ENCODE measurements around the gene SLC3A2.

The SLC3A2 gene

DNA sequence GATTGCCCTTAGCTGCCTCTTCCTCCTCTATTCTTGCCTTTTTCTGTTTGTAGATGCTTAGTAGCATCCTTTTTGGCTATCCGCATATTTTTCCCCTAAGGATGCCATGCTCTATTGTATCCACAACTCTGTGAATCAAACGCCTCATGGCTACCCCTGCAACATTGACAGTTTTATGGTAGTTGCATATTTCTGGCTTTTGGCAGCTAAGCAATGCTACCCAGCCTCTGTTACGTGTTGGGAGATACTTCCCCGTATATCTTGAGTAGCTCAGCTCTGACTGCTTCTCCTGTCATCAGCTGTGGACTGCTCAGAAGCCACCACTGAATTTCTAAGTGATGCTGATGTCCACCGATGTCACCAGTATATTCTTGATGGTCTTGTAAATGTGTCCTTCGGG lies 15.1 kb upstream of the SLC3A2 start:
- DNase-seq (ENCODE audit: low spot score), result no peak
- TF ChIP-seq, protein P1, sequence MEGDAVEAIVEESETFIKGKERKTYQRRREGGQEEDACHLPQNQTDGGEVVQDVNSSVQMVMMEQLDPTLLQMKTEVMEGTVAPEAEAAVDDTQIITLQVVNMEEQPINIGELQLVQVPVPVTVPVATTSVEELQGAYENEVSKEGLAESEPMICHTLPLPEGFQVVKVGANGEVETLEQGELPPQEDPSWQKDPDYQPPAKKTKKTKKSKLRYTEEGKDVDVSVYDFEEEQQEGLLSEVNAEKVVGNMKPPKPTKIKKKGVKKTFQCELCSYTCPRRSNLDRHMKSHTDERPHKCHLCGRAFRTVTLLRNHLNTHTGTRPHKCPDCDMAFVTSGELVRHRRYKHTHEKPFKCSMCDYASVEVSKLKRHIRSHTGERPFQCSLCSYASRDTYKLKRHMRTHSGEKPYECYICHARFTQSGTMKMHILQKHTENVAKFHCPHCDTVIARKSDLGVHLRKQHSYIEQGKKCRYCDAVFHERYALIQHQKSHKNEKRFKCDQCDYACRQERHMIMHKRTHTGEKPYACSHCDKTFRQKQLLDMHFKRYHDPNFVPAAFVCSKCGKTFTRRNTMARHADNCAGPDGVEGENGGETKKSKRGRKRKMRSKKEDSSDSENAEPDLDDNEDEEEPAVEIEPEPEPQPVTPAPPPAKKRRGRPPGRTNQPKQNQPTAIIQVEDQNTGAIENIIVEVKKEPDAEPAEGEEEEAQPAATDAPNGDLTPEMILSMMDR (conservative IDR thresholded peaks at IDR 0.05; ENCODE audit: low read depth), result no peak
- ChIA-PET POLR2A (ENCODE audit: low non-redundant PET) (interaction anchor here (1.2 kb wide), 1 partner anchor 24 kb away, joined by 3 read pairs; no protein-coding TSS in a partner anchor), CTCF (interaction anchor here (0.6 kb wide), 1 partner anchor 75 kb away, joined by 3 read pairs; no protein-coding TSS in a partner anchor)
- H3K27ac ChIP-seq, result no peak overlapping the region

DNA sequence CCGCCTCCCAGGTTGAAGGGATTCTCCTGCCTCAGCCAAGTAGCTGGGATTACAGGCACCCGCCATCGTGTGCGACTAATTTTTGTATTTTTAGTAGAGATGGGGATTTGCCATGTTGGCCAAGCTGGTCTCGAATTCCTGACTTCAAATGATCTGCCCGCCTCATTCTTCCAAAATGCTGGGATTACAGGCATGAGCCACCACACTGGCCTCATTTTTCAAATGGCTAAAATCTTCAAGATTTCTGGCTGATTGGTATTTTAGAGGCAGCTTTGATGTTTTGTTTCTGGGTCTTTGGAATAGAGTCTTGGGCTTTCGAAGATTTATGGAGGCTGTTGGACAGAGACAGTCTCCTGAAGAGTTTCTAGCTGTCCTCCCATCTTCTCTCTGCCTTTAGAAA lies 5.8 kb upstream of the SLC3A2 start:
- DNase-seq (ENCODE audit: low spot score), result no peak
- H3K27ac ChIP-seq, result peak overlapping the region; percentile 50; the same call in 1 of the 2 replicates
- CTCF ChIA-PET, result no interaction called here
- TF ChIP-seq, protein P1 (conservative IDR thresholded peaks at IDR 0.05; ENCODE audit: low read depth), result no peak
- POLR2A ChIA-PET (ENCODE audit: low non-redundant PET), result interaction anchor here (1.4 kb wide), 1 partner anchor 11 kb away, joined by 4 read pairs; no protein-coding TSS in a partner anchor

DNA sequence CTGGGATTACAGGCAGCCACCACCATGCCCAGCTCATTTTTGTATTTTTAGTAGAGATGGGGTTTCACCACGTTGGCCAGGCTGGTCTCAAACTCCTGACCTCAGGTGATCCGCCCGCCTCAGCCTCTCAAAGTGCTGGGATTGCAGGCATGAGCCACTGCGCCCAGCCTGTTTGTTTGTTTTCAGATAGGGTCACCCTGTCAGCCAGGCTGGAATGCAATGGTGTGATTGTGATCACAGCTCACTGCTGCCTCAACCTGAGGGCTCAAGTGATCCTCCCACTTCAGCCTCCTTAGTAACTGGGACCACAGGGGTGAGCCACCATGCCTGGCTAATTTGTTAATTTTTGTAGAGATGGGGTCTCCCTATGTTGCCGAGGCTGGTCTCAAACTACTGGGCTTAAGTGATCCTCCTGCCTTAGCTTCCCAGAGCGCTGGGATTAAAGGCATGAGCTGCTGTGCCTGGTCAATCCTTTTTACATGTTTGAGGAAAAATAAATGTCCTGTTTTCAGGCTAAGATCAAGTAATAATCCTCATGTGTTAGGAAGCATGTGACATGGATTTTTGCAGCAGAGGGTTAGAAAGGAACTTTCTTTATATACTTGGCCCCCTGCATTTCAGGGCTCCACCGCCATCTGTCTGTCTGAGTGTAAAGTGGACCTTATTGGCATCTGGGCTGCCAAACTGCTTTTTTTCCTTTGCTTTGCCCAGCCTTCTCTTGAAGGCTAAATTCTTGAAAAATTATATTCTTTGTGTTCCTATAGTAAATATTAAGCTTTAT lies 4.8 kb upstream of the SLC3A2 start:
- TF ChIP-seq, protein P1 (conservative IDR thresholded peaks at IDR 0.05; ENCODE audit: low read depth), result no peak
- POLR2A ChIA-PET (ENCODE audit: low non-redundant PET), result interaction anchor here (1.4 kb wide), 1 partner anchor 12 kb away, joined by 4 read pairs; no protein-coding TSS in a partner anchor
- no peak for DNase-seq (ENCODE audit: low spot score)
- H3K27ac ChIP-seq, result peak overlapping the region; percentile 50
- CTCF ChIA-PET, result interaction anchor here (0.7 kb wide), 1 partner anchor 83 kb away, joined by 3 read pairs; no protein-coding TSS in a partner anchor

DNA sequence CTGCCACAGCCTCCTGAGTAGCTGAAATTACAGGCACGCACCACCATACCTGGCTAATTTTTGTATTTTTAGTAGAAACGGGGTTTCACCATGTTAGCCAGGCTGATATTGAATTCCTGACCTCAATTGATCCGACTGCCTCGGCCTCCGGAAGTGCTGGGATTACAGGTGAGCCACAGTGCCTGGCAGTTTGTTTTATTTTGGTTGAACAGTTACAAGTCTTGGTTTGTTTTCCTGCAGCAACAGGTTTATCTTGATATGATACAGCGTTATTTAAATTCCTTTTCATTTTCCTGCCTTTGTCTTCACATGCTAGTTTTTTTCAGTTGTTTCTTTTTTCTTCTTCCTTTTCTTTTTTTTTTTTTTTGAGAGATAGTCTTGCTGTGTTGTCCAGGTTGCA lies 4.0 kb upstream of the SLC3A2 start:
- H3K27ac ChIP-seq, result 0 out of 2 replicates have a peak overlapping the region, but pooled peaks have one; percentile 39
- ChIA-PET CTCF (no interaction called here), POLR2A (ENCODE audit: low non-redundant PET) (no interaction called here)
- TF ChIP-seq, protein P1 (conservative IDR thresholded peaks at IDR 0.05; ENCODE audit: low read depth), result no peak
- DNase-seq (ENCODE audit: low spot score), result no peak

DNA sequence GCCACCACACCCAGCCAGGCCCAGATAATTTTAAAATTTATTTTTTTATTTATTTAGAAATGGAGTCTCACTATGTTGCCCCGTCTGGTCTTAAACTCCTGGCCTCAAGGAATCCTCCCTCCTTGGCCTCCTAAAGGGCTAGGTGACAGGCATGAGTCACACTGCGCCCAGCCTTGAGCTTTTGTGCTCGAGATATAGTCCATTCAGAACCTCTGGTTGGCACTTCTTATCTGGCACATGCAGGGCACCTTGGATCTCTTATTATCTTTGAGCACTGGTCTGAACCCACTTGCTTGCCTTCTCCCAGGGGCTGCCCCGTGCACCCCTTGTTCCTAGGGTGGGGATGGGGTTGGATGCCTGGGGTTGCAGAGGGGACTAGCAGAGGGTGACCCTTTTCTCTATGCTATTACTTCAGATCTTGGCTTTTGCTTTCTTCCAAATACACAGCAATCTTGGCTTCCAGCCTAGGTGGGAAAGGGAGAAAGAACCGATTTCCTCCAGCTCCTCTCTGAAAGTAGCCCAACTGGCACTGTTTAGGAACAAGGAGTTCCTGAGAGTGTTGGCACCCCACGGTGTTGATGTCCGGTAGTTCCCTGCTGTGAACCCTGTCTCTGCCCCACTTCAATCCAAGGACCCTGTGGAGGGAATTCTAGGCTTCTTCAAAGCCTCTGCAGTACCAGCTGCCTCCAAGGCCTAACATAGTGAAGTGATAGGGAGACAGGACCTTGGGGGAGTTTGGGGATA lies 1.3 kb upstream of the SLC3A2 start:
- DNase-seq (ENCODE audit: low spot score), result no peak
- TF ChIP-seq, protein P1 (conservative IDR thresholded peaks at IDR 0.05; ENCODE audit: low read depth), result no peak
- peak overlapping the region; percentile 99 for H3K27ac ChIP-seq
- ChIA-PET CTCF (interaction anchor here (0.6 kb wide), 1 partner anchor 82 kb away, joined by 3 read pairs; no protein-coding TSS in a partner anchor), POLR2A (ENCODE audit: low non-redundant PET) (interaction anchor here (1.3 kb wide), 1 partner anchor 22 kb away, joined by 12 read pairs; no protein-coding TSS in a partner anchor)

DNA sequence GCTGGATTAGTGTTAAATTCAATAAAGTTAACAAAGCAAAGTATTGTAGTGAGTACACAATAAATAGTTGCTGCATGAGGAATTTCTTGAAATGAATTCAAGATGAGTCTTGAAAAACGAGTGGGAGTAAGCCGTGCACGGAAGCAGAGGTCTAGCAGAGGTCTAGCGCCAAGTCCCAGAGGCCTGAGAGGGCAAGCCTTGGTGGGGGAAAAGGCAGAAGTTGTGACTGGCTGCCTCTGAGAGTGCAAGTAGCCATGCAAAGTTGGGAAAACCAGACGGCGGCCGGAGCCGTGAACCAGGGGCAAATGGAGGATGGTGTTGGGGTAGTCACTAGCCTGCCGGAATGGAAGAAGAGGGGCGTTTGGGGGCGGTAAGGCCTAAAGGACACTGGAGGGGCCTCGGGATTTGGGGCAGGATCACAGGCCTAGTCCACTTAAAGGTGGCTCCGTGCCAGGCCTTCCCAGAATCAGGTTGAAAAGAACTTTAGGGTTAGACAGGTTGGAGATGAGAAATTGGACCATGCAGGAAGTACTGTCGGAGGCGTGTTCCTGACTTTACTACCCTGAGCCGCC lies 379 bp upstream of the SLC3A2 start:
- CTCF ChIA-PET, result interaction anchor here (0.6 to 2.4 kb wide), 3 partner anchors 83 to 1388 kb away, joined by 3 to 10 read pairs (median 4); no protein-coding TSS in a partner anchor
- peak; percentile 62 for DNase-seq (ENCODE audit: low spot score)
- TF ChIP-seq, protein P1 (conservative IDR thresholded peaks at IDR 0.05; ENCODE audit: low read depth), result no peak
- POLR2A ChIA-PET (ENCODE audit: low non-redundant PET), result interaction anchor here (1.3 kb wide), 1 partner anchor 23 kb away, joined by 12 read pairs; no protein-coding TSS in a partner anchor
- H3K27ac ChIP-seq, result peak overlapping the region; percentile 99

All from RWPE1 (cell line).